Measurements from ENCODE around the gene MRPS14. TPM values are rescaled to one million over a fixed set of nuclear protein-coding genes. Genes with fewer than 3 reads are reported as not detected.

Gene MRPS14
- total and polyA plus RNA-seq, 9 of the 15 experiments (the other 6 are each of a cell fraction or from before 2014, with no cell fraction given), result 38.1 to 231 (median 54.9) TPM

DNA sequence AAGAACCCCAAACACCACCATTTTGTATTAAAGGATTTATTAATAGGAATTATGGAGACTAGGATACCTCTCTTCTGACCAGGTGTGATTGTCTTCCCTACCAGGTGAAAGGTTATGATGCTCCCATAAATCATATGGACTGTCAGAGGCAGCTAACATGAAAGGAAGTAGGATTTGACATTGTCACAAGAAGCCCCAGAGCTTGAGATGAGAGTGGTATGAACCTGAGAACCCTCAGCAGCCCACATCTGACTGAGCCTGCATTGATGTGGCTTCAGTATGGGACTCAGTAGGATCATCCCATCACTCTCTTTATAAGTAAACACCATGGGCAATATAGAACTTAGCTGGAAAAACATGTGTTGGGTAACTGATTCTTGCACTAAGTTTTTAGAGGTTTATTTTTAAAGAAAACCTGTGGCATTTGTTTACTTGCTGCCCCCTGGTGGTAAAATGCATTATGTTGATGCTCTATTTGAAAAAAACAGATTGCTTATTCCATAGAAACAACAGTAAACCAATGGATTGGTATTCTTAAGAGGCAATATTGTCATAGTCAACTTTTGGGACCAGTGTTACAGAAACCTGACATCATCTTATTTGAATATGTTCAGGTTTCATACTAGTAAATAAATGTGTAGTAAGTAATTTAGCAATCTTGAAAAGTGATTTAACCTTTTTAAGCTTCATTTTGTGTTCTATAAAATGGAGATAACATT lies 40.1 kb downstream of the MRPS14 start (continued):
- TF ChIP-seq, protein P1, sequence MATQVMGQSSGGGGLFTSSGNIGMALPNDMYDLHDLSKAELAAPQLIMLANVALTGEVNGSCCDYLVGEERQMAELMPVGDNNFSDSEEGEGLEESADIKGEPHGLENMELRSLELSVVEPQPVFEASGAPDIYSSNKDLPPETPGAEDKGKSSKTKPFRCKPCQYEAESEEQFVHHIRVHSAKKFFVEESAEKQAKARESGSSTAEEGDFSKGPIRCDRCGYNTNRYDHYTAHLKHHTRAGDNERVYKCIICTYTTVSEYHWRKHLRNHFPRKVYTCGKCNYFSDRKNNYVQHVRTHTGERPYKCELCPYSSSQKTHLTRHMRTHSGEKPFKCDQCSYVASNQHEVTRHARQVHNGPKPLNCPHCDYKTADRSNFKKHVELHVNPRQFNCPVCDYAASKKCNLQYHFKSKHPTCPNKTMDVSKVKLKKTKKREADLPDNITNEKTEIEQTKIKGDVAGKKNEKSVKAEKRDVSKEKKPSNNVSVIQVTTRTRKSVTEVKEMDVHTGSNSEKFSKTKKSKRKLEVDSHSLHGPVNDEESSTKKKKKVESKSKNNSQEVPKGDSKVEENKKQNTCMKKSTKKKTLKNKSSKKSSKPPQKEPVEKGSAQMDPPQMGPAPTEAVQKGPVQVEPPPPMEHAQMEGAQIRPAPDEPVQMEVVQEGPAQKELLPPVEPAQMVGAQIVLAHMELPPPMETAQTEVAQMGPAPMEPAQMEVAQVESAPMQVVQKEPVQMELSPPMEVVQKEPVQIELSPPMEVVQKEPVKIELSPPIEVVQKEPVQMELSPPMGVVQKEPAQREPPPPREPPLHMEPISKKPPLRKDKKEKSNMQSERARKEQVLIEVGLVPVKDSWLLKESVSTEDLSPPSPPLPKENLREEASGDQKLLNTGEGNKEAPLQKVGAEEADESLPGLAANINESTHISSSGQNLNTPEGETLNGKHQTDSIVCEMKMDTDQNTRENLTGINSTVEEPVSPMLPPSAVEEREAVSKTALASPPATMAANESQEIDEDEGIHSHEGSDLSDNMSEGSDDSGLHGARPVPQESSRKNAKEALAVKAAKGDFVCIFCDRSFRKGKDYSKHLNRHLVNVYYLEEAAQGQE (IDR thresholded peaks at IDR 0.05; ENCODE audit: borderline replicate concordance), result peak; percentile 84
- TF ChIP-seq, protein P1 (CRISPR knock-in tag; IDR thresholded peaks at IDR 0.05; ENCODE audit: low read depth), result no peak
- TF ChIP-seq CTBP1 (IDR thresholded peaks at IDR 0.05; ENCODE audit: borderline replicate concordance), result no peak
- TF ChIP-seq, protein P2, sequence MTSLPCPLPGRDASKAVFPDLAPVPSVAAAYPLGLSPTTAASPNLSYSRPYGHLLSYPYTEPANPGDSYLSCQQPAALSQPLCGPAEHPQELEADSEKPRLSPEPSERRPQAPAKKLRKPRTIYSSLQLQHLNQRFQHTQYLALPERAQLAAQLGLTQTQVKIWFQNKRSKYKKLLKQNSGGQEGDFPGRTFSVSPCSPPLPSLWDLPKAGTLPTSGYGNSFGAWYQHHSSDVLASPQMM (CRISPR knock-in tag; IDR thresholded peaks at IDR 0.05), result no peak
- TF ChIP-seq CEBPB (tag; IDR thresholded peaks at IDR 0.05), result peak; percentile 18; the same call in 1 of the 2 replicates
- no peak for TF ChIP-seq RBM17 (IDR thresholded peaks at IDR 0.05; ENCODE audit: borderline replicate concordance, low read depth, low read length)
- TF ChIP-seq SNIP1 (IDR thresholded peaks at IDR 0.05; ENCODE audit: low read depth), result no peak
- TF ChIP-seq, protein P3, sequence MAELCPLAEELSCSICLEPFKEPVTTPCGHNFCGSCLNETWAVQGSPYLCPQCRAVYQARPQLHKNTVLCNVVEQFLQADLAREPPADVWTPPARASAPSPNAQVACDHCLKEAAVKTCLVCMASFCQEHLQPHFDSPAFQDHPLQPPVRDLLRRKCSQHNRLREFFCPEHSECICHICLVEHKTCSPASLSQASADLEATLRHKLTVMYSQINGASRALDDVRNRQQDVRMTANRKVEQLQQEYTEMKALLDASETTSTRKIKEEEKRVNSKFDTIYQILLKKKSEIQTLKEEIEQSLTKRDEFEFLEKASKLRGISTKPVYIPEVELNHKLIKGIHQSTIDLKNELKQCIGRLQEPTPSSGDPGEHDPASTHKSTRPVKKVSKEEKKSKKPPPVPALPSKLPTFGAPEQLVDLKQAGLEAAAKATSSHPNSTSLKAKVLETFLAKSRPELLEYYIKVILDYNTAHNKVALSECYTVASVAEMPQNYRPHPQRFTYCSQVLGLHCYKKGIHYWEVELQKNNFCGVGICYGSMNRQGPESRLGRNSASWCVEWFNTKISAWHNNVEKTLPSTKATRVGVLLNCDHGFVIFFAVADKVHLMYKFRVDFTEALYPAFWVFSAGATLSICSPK (IDR thresholded peaks at IDR 0.05; ENCODE audit: borderline replicate concordance), result no peak

Data from K562 (cell line).